ENCODE data around the gene C1QTNF12. TPM values are rescaled to one million over a fixed set of nuclear protein-coding genes. Genes with fewer than 3 reads are reported as not detected.
A peak's percentile ranks its signal among the peaks of the same experiment; 100 is the strongest.

The C1QTNF12 gene
- total RNA-seq, 1 experiment from 2014 or later, result 4.4 TPM

DNA sequence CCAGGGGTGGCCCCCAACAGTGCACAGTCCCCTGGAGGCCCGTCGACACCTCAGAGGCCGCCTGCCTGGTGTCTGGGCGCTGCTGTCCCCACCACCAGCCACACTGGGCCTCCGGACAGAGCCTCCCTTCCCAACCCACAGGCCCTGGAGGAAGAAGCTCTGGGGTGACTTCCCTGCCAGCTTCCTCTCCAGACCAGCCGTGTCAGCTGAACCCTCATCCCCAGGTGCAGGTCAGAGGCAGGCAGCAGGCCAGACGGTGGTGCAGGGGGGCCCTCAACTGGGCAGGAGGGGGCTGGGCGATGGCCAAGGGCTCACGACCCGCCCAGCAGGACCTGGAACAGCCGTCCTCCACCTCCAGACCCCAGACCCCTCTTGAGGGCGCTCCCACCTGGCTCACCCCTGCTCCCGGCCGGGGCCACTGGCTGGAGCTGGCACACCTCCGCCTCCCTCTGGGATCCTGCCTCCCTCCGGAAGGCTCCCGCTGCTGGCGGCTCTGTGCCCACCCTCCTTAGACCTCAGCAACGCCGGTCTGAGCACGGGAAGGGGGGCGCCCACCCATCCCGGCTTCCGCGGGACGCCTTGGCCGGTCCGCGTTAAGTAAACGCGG lies 40.6 kb downstream of the C1QTNF12 start:
- H2BK120ac ChIP-seq (ENCODE audit: low read depth, low read length, poor library complexity, severe bottlenecking), result no peak overlapping the region
- H3K9me3 ChIP-seq (ENCODE audit: control insufficient read depth, low read depth, low read length), result no peaks in the 10 kb centered on the region
- no peak overlapping the region for H3T11ph ChIP-seq (ENCODE audit: low read length)
- H3K9ac ChIP-seq (ENCODE audit: extremely low read depth, insufficient read length, low read length), result no peak overlapping the region
- H3K4ac ChIP-seq (ENCODE audit: low read depth, low read length), result no peak overlapping the region
- Mint-ChIP-seq H3K4me1 (peaks cover 2 to 6% of the 10 kb centered on the region in 2 experiments; a peak in 2 of 4 replicates), H3K4me3 (no peak overlapping the region; a peak in 1 of 5 replicates), H3K36me3 (ENCODE audit: insufficient read depth in 1 of 3, low read depth in 3 of 3) (no peaks in the 10 kb centered on the region), H3K9me3 (no peaks in the 10 kb centered on the region), H3K27me3 (ENCODE audit: low read depth) (peaks cover 19% of the 10 kb centered on the region), H3K27ac (no peak overlapping the region)
- TF ChIP-seq, protein P1, sequence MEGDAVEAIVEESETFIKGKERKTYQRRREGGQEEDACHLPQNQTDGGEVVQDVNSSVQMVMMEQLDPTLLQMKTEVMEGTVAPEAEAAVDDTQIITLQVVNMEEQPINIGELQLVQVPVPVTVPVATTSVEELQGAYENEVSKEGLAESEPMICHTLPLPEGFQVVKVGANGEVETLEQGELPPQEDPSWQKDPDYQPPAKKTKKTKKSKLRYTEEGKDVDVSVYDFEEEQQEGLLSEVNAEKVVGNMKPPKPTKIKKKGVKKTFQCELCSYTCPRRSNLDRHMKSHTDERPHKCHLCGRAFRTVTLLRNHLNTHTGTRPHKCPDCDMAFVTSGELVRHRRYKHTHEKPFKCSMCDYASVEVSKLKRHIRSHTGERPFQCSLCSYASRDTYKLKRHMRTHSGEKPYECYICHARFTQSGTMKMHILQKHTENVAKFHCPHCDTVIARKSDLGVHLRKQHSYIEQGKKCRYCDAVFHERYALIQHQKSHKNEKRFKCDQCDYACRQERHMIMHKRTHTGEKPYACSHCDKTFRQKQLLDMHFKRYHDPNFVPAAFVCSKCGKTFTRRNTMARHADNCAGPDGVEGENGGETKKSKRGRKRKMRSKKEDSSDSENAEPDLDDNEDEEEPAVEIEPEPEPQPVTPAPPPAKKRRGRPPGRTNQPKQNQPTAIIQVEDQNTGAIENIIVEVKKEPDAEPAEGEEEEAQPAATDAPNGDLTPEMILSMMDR (conservative IDR thresholded peaks at IDR 0.05), result no peak
- no peak overlapping the region for H4K5ac ChIP-seq (ENCODE audit: insufficient read length, low read depth, low read length)
- no peak overlapping the region for H4K91ac ChIP-seq (ENCODE audit: insufficient read length, low read depth, low read length)
- H3K27ac ChIP-seq (ENCODE audit: insufficient read length, low read depth, low read length), result no peak overlapping the region
- WGBS (ENCODE audit: extremely low coverage, insufficient read length, low lambda C conversion rate), result no CpG with 5 or more reads among the region's 31 CpGs
- no peak overlapping the region; the same call in 1 of the 2 replicates for H3K14ac ChIP-seq (ENCODE audit: insufficient read depth, low read length)
- H3K18ac ChIP-seq (ENCODE audit: insufficient read length, low read depth, low read length), result no peak overlapping the region
- H4K20me1 ChIP-seq (ENCODE audit: control insufficient read depth, insufficient read depth, insufficient read length), result no peaks in the 10 kb centered on the region
- no peak overlapping the region for H4K8ac ChIP-seq (replicated peaks; ENCODE audit: insufficient read length, low read depth, low read length)
- no peak overlapping the region for H2AK5ac ChIP-seq (ENCODE audit: insufficient read length, low read length)
- no peak overlapping the region for H2BK15ac ChIP-seq (ENCODE audit: low read depth, low read length)
- H2BK12ac ChIP-seq (ENCODE audit: insufficient read length, low read depth, low read length), result no peak overlapping the region
- H3K4me2 ChIP-seq (ENCODE audit: insufficient read depth, insufficient read length, low read length), result peak overlapping the region; percentile 76
- no peak overlapping the region for H3K56ac ChIP-seq (ENCODE audit: insufficient read length, low read depth, low read length)
- H2BK5ac ChIP-seq (ENCODE audit: insufficient read length, low read length), result no peak overlapping the region
- H3K4me1 ChIP-seq (ENCODE audit: insufficient read depth, low read length), result no peaks in the 10 kb centered on the region
- H2BK20ac ChIP-seq (ENCODE audit: low read depth, low read length, poor library complexity, severe bottlenecking), result no peak overlapping the region
- H3K79me2 ChIP-seq (ENCODE audit: insufficient read depth, low read length), result no peaks in the 10 kb centered on the region
- no peak for DNase-seq
- peaks cover 3% of the 10 kb centered on the region for H3K23me2 ChIP-seq (ENCODE audit: insufficient read length, low read depth, low read length, poor library complexity, severe bottlenecking)
- no peaks in the 10 kb centered on the region; the same call in 1 of the 2 replicates for H3K27me3 ChIP-seq (ENCODE audit: insufficient read depth, low read length)
- no peak overlapping the region for H2AFZ ChIP-seq (ENCODE audit: low read length)
- no peaks in the 10 kb centered on the region for H3K79me1 ChIP-seq (ENCODE audit: insufficient read depth, low read depth, low read length, poor library complexity, severe bottlenecking)
- no peak overlapping the region for H3K23ac ChIP-seq (ENCODE audit: insufficient read length, low read depth, low read length)
